ENCODE data around the gene STK38. TPM values are rescaled to one million over a fixed set of nuclear protein-coding genes. Genes with fewer than 3 reads are reported as not detected.

The STK38 gene
- total and polyA plus RNA-seq, 2 of the 13 experiments (the other 11 are each of a cell fraction or from before 2014, with no cell fraction given), result 10.3 to 20.7 TPM

GRCh38 chr6:36592221-36592655, 45.0 kb upstream of the STK38 start:
- TF ChIP-seq ZNF333 (CRISPR knock-in tag; IDR thresholded peaks at IDR 0.05; ENCODE audit: borderline replicate concordance), result no peak
- TF ChIP-seq ZNF446 (CRISPR knock-in tag; IDR thresholded peaks at IDR 0.05), result no peak
- no peak for TF ChIP-seq HNF1A (IDR thresholded peaks at IDR 0.05; ENCODE audit: low read depth)
- no peak for TF ChIP-seq HNF1A (CRISPR knock-in tag; IDR thresholded peaks at IDR 0.05; ENCODE audit: borderline replicate concordance)
- no peak for TF ChIP-seq HNRNPH1 (optimal IDR thresholded peaks at IDR 0.05; ENCODE audit: low read depth, low read length)
- no peak for TF ChIP-seq ZNF503 (CRISPR knock-in tag; IDR thresholded peaks at IDR 0.05)
- no peak for TF ChIP-seq ZNF550 (CRISPR knock-in tag; IDR thresholded peaks at IDR 0.05; ENCODE audit: borderline replicate concordance)
- TF ChIP-seq MIER2 (CRISPR knock-in tag; IDR thresholded peaks at IDR 0.05), result no peak
- no peak for TF ChIP-seq THRA (CRISPR knock-in tag; IDR thresholded peaks at IDR 0.05; ENCODE audit: borderline replicate concordance)
- TF ChIP-seq CBFB (CRISPR knock-in tag; IDR thresholded peaks at IDR 0.05), result no peak
- TF ChIP-seq HOXA3 (CRISPR knock-in tag; IDR thresholded peaks at IDR 0.05), result no peak
- TF ChIP-seq BORCS8-MEF2B (CRISPR knock-in tag; IDR thresholded peaks at IDR 0.05), result no peak
- no peak for TF ChIP-seq ZNF7 (CRISPR knock-in tag; IDR thresholded peaks at IDR 0.05)
- no peak for TF ChIP-seq ZNF383 (CRISPR knock-in tag; IDR thresholded peaks at IDR 0.05; ENCODE audit: borderline replicate concordance)
- peaks cover 31% of the 10 kb centered on the region for H3K4me1 ChIP-seq (ENCODE audit: insufficient read depth, low read length)
- ChIA-PET POLR2A (interaction anchor here (0.8 to 3.6 kb wide), 3 partner anchors 10 to 169 kb away, joined by 3 to 29 read pairs (median 11); no protein-coding TSS in a partner anchor), CTCF (ENCODE audit: low intra/inter-chr PET ratio, low total read pairs) (no interaction called here)
- in situ Hi-C loops (cut with HindIII; ENCODE audit: extremely low pct_ligation_motif_present, low pct_unique_long_range_greater_than_20kb) (no loop called here), intact Hi-C loops (cut with micrococcal nuclease; ENCODE audit: unreplicated experiment) (loop anchor here (2.0 to 5.0 kb wide), 2 partner anchors 13 to 170 kb away; no protein-coding TSS in a partner anchor)
- no peak overlapping the region for H3K9ac ChIP-seq (ENCODE audit: insufficient read depth, low read depth, low read length)
- FAIRE-seq, result no peak
- peaks cover 31% of the 10 kb centered on the region for H3K79me2 ChIP-seq (ENCODE audit: insufficient read depth, low read length)
- no peak for ATAC-seq
- H4K20me1 ChIP-seq (ENCODE audit: insufficient read depth, low read length), result peaks cover 28% of the 10 kb centered on the region
- H2AFZ ChIP-seq (ENCODE audit: low read length), result no peak overlapping the region
- no peak overlapping the region for H3K4me2 ChIP-seq (ENCODE audit: low read depth, low read length)
- no TSS peak for BruUV-seq (replicated peaks)
- H3K27ac ChIP-seq (ENCODE audit: extremely low read length, insufficient read depth, low read length), result no peak overlapping the region
- no peak overlapping the region for H3K4me3 ChIP-seq (replicated peaks in 1 of 3; ENCODE audit: insufficient read depth in 1 of 3, low read depth in 2 of 3, low read length in 3 of 3)
- 59% methylated on average over 12 of the region's 12 CpGs for WGBS (ENCODE audit: low lambda C conversion rate)
- H3K27me3 ChIP-seq (ENCODE audit: control insufficient read depth in 1 of 2, insufficient read depth in 2 of 2, low read length in 2 of 2), result no peaks in the 10 kb centered on the region; a peak in 1 of 5 replicates
- DNase-seq (ENCODE audit: low spot score), result no peak
- peaks cover 2 to 12% of the 10 kb centered on the region in 2 experiments; a peak in 4 of 5 replicates for H3K36me3 ChIP-seq (replicated peaks in 1 of 2; ENCODE audit: control insufficient read depth in 1 of 2, insufficient read depth in 2 of 2, low read length in 2 of 2)
- no peaks in the 10 kb centered on the region for H3K9me3 ChIP-seq (ENCODE audit: low read length)
